ENCODE measurements around the gene CACNG4. TPM values are rescaled to one million over a fixed set of nuclear protein-coding genes. Genes with fewer than 3 reads are reported as not detected.

CACNG4 gene
- total RNA-seq, 1 experiment from 2014 or later, result 6.3 TPM

- Histone ChIP-seq H2BK20ac (ENCODE audit: low read depth, low read length, poor library complexity, severe bottlenecking) (no peak overlapping the region), H3K56ac (ENCODE audit: insufficient read length, low read depth, low read length) (no peak overlapping the region), H3K4ac (ENCODE audit: low read depth, low read length) (no peak overlapping the region), H2BK5ac (ENCODE audit: insufficient read length, low read length) (no peak overlapping the region), H2AK5ac (ENCODE audit: insufficient read length, low read length) (no peak overlapping the region), H3K27me3 (ENCODE audit: insufficient read depth, low read length) (no peaks in the 10 kb centered on the region), H4K91ac (ENCODE audit: insufficient read length, low read depth, low read length) (no peak overlapping the region), H3K9ac (ENCODE audit: extremely low read depth, insufficient read length, low read length) (no peak overlapping the region), H3K4me2 (ENCODE audit: insufficient read depth, insufficient read length, low read length) (no peak overlapping the region), H3K18ac (ENCODE audit: insufficient read length, low read depth, low read length) (no peak overlapping the region), H3K27ac (ENCODE audit: insufficient read length, low read depth, low read length) (no peak overlapping the region), H3K79me1 (ENCODE audit: insufficient read depth, low read depth, low read length, poor library complexity, severe bottlenecking) (no peaks in the 10 kb centered on the region), H3K23me2 (ENCODE audit: insufficient read length, low read depth, low read length, poor library complexity, severe bottlenecking) (no peaks in the 10 kb centered on the region), H2BK12ac (ENCODE audit: insufficient read length, low read depth, low read length) (no peak overlapping the region), H4K20me1 (ENCODE audit: control insufficient read depth, insufficient read depth, insufficient read length) (no peaks in the 10 kb centered on the region), H4K8ac (replicated peaks; ENCODE audit: insufficient read length, low read depth, low read length) (no peak overlapping the region), H4K5ac (ENCODE audit: insufficient read length, low read depth, low read length) (no peak overlapping the region), H3K79me2 (ENCODE audit: insufficient read depth, low read length) (no peaks in the 10 kb centered on the region), H2BK120ac (ENCODE audit: low read depth, low read length, poor library complexity, severe bottlenecking) (no peak overlapping the region), H3K4me1 (ENCODE audit: insufficient read depth, low read length) (no peaks in the 10 kb centered on the region), H3K23ac (ENCODE audit: insufficient read length, low read depth, low read length) (no peak overlapping the region), H3K14ac (ENCODE audit: insufficient read depth, low read length) (no peak overlapping the region), H3K9me3 (ENCODE audit: control insufficient read depth, low read depth, low read length) (no peaks in the 10 kb centered on the region), H3T11ph (ENCODE audit: low read length) (no peak overlapping the region), H2BK15ac (ENCODE audit: low read depth, low read length) (no peak overlapping the region), H2AFZ (ENCODE audit: low read length) (no peak overlapping the region)
- Mint-ChIP-seq H3K27me3 (ENCODE audit: low read depth) (peaks cover 1% of the 10 kb centered on the region; the same call in 1 of the 2 replicates), H3K9me3 (peaks cover 6 to 7% of the 10 kb centered on the region in 2 experiments; a peak in 3 of 5 replicates), H3K27ac (no peak overlapping the region), H3K36me3 (ENCODE audit: insufficient read depth in 1 of 3, low read depth in 3 of 3) (no peaks in the 10 kb centered on the region), H3K4me1 (peaks cover 0 to 4% of the 10 kb centered on the region in 2 experiments; a peak in 1 of 4 replicates), H3K4me3 (no peak overlapping the region)
- no peak for DNase-seq
- TF ChIP-seq, protein P1, sequence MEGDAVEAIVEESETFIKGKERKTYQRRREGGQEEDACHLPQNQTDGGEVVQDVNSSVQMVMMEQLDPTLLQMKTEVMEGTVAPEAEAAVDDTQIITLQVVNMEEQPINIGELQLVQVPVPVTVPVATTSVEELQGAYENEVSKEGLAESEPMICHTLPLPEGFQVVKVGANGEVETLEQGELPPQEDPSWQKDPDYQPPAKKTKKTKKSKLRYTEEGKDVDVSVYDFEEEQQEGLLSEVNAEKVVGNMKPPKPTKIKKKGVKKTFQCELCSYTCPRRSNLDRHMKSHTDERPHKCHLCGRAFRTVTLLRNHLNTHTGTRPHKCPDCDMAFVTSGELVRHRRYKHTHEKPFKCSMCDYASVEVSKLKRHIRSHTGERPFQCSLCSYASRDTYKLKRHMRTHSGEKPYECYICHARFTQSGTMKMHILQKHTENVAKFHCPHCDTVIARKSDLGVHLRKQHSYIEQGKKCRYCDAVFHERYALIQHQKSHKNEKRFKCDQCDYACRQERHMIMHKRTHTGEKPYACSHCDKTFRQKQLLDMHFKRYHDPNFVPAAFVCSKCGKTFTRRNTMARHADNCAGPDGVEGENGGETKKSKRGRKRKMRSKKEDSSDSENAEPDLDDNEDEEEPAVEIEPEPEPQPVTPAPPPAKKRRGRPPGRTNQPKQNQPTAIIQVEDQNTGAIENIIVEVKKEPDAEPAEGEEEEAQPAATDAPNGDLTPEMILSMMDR (conservative IDR thresholded peaks at IDR 0.05), result no peak
- no CpG with 5 or more reads among the region's 2 CpGs for WGBS (ENCODE audit: extremely low coverage, insufficient read length, low lambda C conversion rate)
These were observed 38.7 kb downstream of the CACNG4 start for GRCh38 chr17:67003231-67003630.

All from H9 (cell line).